ENCODE measurements around the gene TBC1D4. TPM values are rescaled to one million over a fixed set of nuclear protein-coding genes. Genes with fewer than 3 reads are reported as not detected.

Gene TBC1D4
- total and polyA plus RNA-seq, 2 donors (not counting 1 experiment from before 2014, with no cell fraction given) = 10.3 to 15.4 TPM

DNA sequence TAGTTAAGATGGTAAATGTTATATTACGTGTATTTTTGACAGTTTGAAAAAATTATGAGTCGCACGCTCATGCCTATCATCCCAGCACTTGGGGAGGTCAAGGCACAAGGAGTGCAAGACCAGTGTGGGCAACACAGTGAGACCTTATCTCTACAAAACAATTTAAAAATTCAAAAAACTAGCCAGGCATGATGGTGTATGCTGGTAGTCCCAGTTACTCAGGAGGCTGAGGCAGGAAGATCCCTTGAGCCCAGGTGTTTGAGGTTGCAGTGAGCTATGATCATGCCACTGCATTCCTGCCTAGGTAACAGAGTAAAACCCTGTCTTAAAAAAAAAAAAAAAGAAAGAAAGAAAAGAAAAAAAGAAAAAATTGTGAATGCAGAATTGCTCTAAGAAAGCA is 58.0 kb downstream of the TBC1D4 start:
- no peaks in the 10 kb centered on the region for H3K36me3 ChIP-seq (ENCODE audit: control insufficient read depth, insufficient read depth, low read length)
- TF ChIP-seq, protein P1, sequence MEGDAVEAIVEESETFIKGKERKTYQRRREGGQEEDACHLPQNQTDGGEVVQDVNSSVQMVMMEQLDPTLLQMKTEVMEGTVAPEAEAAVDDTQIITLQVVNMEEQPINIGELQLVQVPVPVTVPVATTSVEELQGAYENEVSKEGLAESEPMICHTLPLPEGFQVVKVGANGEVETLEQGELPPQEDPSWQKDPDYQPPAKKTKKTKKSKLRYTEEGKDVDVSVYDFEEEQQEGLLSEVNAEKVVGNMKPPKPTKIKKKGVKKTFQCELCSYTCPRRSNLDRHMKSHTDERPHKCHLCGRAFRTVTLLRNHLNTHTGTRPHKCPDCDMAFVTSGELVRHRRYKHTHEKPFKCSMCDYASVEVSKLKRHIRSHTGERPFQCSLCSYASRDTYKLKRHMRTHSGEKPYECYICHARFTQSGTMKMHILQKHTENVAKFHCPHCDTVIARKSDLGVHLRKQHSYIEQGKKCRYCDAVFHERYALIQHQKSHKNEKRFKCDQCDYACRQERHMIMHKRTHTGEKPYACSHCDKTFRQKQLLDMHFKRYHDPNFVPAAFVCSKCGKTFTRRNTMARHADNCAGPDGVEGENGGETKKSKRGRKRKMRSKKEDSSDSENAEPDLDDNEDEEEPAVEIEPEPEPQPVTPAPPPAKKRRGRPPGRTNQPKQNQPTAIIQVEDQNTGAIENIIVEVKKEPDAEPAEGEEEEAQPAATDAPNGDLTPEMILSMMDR (conservative IDR thresholded peaks at IDR 0.05 in 1 of 2, IDR thresholded peaks at IDR 0.05 in 1 of 2; ENCODE audit: low read depth in 1 of 2, low read length in 2 of 2) = no peak
- TF ChIP-seq EZH2 (IDR thresholded peaks at IDR 0.05; ENCODE audit: low read length, missing control alignments) = no peak
- no peaks in the 10 kb centered on the region for H3K27me3 ChIP-seq (ENCODE audit: control insufficient read depth, insufficient read depth, low read length)
- H3K4me3 ChIP-seq (replicated peaks in 1 of 4; ENCODE audit: control extremely low read depth in 1 of 4, insufficient read depth in 1 of 4, low read depth in 3 of 4, low read length in 4 of 4) = no peak overlapping the region
- peaks cover under 1% of the 10 kb centered on the region for H3K4me1 ChIP-seq (ENCODE audit: control insufficient read depth, extremely low read depth, insufficient read depth, low read length)
- no peaks in the 10 kb centered on the region for H3K9me3 ChIP-seq (ENCODE audit: control insufficient read depth, insufficient read depth, low read depth, low read length)
- no peak overlapping the region for H3K4me2 ChIP-seq (ENCODE audit: extremely low read depth, insufficient read depth, low read length)
- H3K27ac ChIP-seq (ENCODE audit: insufficient read depth, low read length) = no peak overlapping the region
- H2AFZ ChIP-seq (ENCODE audit: low read length) = no peak overlapping the region
- H4K20me1 ChIP-seq (ENCODE audit: control insufficient read depth, extremely low read depth, insufficient read depth, low read length) = no peaks in the 10 kb centered on the region
- DNase-seq (ENCODE audit: low read depth in 2 of 2) = no peak
- no peaks in the 10 kb centered on the region for H3K79me2 ChIP-seq (ENCODE audit: control insufficient read depth, insufficient read depth, low read length)
- H3K9ac ChIP-seq (ENCODE audit: insufficient read depth, low read length) = no peak overlapping the region

DNA sequence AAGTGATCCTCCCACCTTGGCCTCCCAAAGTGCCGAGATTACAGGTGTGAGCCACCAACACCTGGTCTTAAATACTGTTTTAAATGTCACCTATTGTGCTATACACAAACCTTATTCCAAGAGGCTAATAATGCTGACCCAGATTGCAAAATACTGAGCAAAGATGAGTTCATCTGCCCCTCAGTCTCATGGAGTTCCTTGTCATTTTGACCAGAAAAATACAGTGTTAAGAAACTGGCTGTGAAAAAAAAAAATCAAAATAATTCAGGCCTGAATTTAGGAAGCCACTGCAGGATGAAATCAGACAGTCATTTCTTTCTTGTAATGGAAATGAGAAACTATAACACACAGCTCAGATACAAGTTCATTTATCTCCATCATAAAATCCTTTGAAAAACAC is 59.9 kb downstream of the TBC1D4 start:
- Histone ChIP-seq H3K4me1 (ENCODE audit: control insufficient read depth, extremely low read depth, insufficient read depth, low read length) (peaks cover 5% of the 10 kb centered on the region), H3K27ac (ENCODE audit: insufficient read depth, low read length) (no peak overlapping the region), H2AFZ (ENCODE audit: low read length) (no peak overlapping the region), H3K36me3 (ENCODE audit: control insufficient read depth, insufficient read depth, low read length) (no peaks in the 10 kb centered on the region), H3K9ac (ENCODE audit: insufficient read depth, low read length) (no peak overlapping the region), H4K20me1 (ENCODE audit: control insufficient read depth, extremely low read depth, insufficient read depth, low read length) (no peaks in the 10 kb centered on the region), H3K27me3 (ENCODE audit: control insufficient read depth, insufficient read depth, low read length) (no peaks in the 10 kb centered on the region), H3K4me3 (replicated peaks in 1 of 4; ENCODE audit: control extremely low read depth in 1 of 4, insufficient read depth in 1 of 4, low read depth in 3 of 4, low read length in 4 of 4) (no peak overlapping the region), H3K79me2 (ENCODE audit: control insufficient read depth, insufficient read depth, low read length) (no peaks in the 10 kb centered on the region), H3K9me3 (ENCODE audit: control insufficient read depth, insufficient read depth, low read depth, low read length) (no peaks in the 10 kb centered on the region), H3K4me2 (ENCODE audit: extremely low read depth, insufficient read depth, low read length) (no peak overlapping the region)
- TF ChIP-seq, protein P1 (conservative IDR thresholded peaks at IDR 0.05 in 1 of 2, IDR thresholded peaks at IDR 0.05 in 1 of 2; ENCODE audit: low read depth in 1 of 2, low read length in 2 of 2) = no peak
- TF ChIP-seq EZH2 (IDR thresholded peaks at IDR 0.05; ENCODE audit: low read length, missing control alignments) = no peak
- DNase-seq (ENCODE audit: low read depth in 2 of 2) = no peak

DNA sequence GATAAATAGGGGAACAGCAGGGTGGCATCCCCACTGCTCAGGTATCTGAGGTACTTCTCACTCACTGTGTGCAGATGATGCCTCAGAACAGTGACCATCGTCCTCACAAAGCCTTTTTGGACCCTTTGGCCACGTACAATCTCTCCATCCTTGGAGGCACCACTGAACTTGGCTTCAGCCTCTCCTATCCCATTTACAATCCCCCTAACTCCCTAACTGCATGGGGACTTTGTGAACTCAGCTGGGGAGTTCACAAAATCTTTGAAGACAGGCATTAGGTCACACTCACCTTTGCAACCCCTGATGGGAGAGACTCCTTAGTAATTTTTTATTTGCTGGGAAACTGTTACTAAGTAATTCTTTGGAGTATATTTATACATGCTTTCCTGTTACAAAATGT is 60.8 kb downstream of the TBC1D4 start:
- no peaks in the 10 kb centered on the region for H3K36me3 ChIP-seq (ENCODE audit: control insufficient read depth, insufficient read depth, low read length)

More for the DNA sequence above, 60.8 kb downstream of the TBC1D4 start:
- Histone ChIP-seq H4K20me1 (ENCODE audit: control insufficient read depth, extremely low read depth, insufficient read depth, low read length) (no peaks in the 10 kb centered on the region), H3K4me3 (replicated peaks in 1 of 4; ENCODE audit: control extremely low read depth in 1 of 4, insufficient read depth in 1 of 4, low read depth in 3 of 4, low read length in 4 of 4) (no peak overlapping the region), H3K79me2 (ENCODE audit: control insufficient read depth, insufficient read depth, low read length) (no peaks in the 10 kb centered on the region), H3K27me3 (ENCODE audit: control insufficient read depth, insufficient read depth, low read length) (no peaks in the 10 kb centered on the region), H3K4me1 (ENCODE audit: control insufficient read depth, extremely low read depth, insufficient read depth, low read length) (peaks cover 8% of the 10 kb centered on the region), H3K4me2 (ENCODE audit: extremely low read depth, insufficient read depth, low read length) (no peak overlapping the region), H2AFZ (ENCODE audit: low read length) (no peak overlapping the region), H3K9me3 (ENCODE audit: control insufficient read depth, insufficient read depth, low read depth, low read length) (no peaks in the 10 kb centered on the region), H3K9ac (ENCODE audit: insufficient read depth, low read length) (no peak overlapping the region), H3K27ac (ENCODE audit: insufficient read depth, low read length) (no peak overlapping the region)
- no peak for TF ChIP-seq EZH2 (IDR thresholded peaks at IDR 0.05; ENCODE audit: low read length, missing control alignments)
- TF ChIP-seq, protein P1 (conservative IDR thresholded peaks at IDR 0.05 in 1 of 2, IDR thresholded peaks at IDR 0.05 in 1 of 2; ENCODE audit: low read depth in 1 of 2, low read length in 2 of 2) = no peak
- DNase-seq (ENCODE audit: low read depth in 2 of 2) = no peak

All from fibroblast of lung (primary cell).